HPDE6-E6E7 (cell line): Measurements from ENCODE around the gene RBL2.
"Not testable (repeated sequence)": the region's sequence is repeated elsewhere in the genome, so short reads cannot be mapped to it uniquely, and the experiment has no call there.

Experiments
- DNase-seq: peaks from one replicate; pipeline ENCODE4 v3.0.0; 2011; ENCODE audit warnings: missing footprints; ENCODE audit errors: extremely low spot score

The RBL2 gene

DNA sequence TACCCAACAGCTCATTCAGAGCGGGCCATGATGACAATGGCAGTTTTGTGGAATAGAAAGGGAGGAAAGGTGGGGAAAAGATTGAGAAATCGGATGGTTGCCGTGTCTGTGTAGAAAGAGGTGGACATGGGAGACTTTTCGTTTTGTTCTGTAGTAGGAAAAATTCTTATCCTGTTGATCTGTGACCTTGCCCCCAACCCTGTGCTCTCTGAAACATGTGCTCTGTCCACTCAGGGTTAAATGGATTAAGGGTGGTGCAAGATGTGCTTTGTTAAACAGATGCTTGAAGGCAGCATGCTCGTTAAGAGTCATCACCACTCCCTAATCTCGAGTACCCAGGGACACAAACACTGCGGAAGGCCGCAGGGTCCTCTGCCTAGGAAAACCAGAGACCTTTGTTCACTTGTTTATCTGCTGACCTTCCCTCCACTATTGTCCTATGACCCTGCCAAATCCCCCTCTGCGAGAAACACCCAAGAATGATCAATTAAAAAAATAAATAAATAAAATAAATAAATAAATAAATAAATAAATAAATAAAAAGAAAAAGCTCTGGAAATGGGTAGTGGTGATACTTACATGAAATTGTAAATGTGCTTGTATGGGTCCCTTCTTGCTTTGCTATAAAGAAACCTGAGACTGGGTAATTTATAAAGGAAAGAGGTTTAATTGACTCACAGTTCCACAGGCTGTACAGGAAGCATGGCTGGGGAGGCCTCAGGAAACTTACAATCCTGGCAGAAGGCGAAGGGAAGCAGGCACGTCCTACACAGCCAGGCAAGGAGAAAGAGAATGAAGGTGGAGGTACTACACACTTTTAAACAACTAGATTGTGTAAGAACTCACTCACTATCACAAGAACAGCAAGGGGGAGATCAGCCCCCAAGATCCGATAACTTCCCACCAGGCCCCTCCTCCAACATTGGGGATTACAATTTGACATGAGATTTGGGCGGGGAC, 105.8 kb downstream of the RBL2 start:
- not testable (repeated sequence) for DNase-seq
